Colonic mucosa (tissue), 4 donors: ENCODE data around the gene OR4K2. TPM values are rescaled to one million over a fixed set of nuclear protein-coding genes. Genes with fewer than 3 reads are reported as not detected.

Experiments used
- DNase-seq: peaks from one replicate; pipeline ENCODE4 v3.0.0-alpha.2; 2020
- H3K27ac ChIP-seq: fragments of 200-600 bp; one replicate; pipeline ENCODE4 v1.8.0; 2021
- H3K27me3 ChIP-seq: fragments of 200-600 bp; one replicate; pipeline ENCODE4 v1.8.0; 2021
- H3K36me3 ChIP-seq: fragments of 200-600 bp; one replicate; pipeline ENCODE4 v1.8.0; 2021
- H3K4me1 ChIP-seq: fragments of 200-600 bp; one replicate; pipeline ENCODE4 v1.8.0; 2021; ENCODE audit warnings: mild to moderate bottlenecking
- H3K4me3 ChIP-seq: fragments of 200-600 bp; one replicate; pipeline ENCODE4 v1.8.0; 2021
- H3K9ac ChIP-seq, 2 donors: one replicate each; pipeline ENCODE4 v1.7.0; 2013; ENCODE audit warnings: control low read depth in 2 of 2, low read depth in 2 of 2, low read length in 2 of 2
- H3K9me3 ChIP-seq: fragments of 200-600 bp; one replicate; pipeline ENCODE4 v1.8.0; 2021
- intact Hi-C: fragments of 100-400 bp; cut with DNase I; formaldehyde crosslinking; loops from one replicate; pipeline ENCODE4 v1.14.1; 2022
- total RNA-seq, 2 donors: library from RNA; stranded (reverse); fragmentation: NEBNext Ultra II Directional in 1 of 2; extraction: Animal tissue kit (Norgen Biotek cat#: 25700) in 1 of 2; gene quantifications; one replicate each; pipeline ENCODE4 v1.2.1, GENCODE V29; 2021
- TF ChIP-seq, protein P1 (sequence below): fragments of 200-600 bp; IDR thresholded peaks from one replicate; pipeline ENCODE4 v1.8.0; 2022; ENCODE audit warnings: antibody characterized with exemption, mild to moderate bottlenecking
- donor health status: healthy.
- donor health status: DM: no; HTN: no; CAD: no.
- donor health status: DM: no; HTN: no; CAD: no.

Gene OR4K2
- total RNA-seq, 2 donors from 2014 or later, result not detected

DNA sequence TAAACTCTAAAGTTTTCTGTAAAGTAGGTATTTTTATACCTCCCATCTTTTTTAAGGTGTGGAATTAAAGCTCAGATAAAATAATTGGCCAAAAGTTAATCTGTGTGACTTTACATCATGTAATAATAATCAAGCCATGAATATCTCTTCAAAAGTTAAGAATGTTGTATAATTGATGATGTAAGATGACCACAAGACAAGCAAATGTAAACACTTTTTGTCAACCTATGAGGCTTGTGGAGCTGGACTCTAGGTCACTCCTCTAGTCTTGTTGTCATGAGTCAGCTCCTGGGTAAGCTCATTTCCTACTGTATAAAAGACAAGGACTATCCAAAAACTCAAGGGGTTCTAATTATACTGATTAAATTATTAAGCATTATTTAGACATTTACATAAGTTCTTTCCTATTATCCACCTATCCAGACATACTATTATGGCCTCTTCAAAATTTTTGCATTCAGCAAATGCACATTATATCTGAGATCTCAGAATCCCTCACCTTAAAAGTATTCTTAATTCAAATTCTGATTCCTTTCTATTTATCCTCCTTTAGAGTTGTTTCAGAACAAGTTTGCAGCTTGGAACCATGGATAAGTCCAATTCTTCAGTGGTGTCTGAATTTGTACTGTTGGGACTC is 45.2 kb downstream of the OR4K2 start, which contains the start of gene OR4K5:
OR4K5 (plus strand) TSS at position 587 of the 637 bp plus-strand sequence; CDS start at position 587, 0 bp downstream.
- no peak within 1 kb of the TSS for H3K27ac ChIP-seq
- no peak within 1 kb of the TSS for H3K9ac ChIP-seq
- DNase-seq, result no peak
- H3K9me3 ChIP-seq, result peaks cover 5% of the 10 kb centered on the region
- H3K27me3 ChIP-seq, result no peaks in the 10 kb centered on the region
- H3K36me3 ChIP-seq, result no peaks in the 10 kb centered on the region
- no peaks in the 10 kb centered on the region for H3K4me1 ChIP-seq
- TF ChIP-seq, protein P1, sequence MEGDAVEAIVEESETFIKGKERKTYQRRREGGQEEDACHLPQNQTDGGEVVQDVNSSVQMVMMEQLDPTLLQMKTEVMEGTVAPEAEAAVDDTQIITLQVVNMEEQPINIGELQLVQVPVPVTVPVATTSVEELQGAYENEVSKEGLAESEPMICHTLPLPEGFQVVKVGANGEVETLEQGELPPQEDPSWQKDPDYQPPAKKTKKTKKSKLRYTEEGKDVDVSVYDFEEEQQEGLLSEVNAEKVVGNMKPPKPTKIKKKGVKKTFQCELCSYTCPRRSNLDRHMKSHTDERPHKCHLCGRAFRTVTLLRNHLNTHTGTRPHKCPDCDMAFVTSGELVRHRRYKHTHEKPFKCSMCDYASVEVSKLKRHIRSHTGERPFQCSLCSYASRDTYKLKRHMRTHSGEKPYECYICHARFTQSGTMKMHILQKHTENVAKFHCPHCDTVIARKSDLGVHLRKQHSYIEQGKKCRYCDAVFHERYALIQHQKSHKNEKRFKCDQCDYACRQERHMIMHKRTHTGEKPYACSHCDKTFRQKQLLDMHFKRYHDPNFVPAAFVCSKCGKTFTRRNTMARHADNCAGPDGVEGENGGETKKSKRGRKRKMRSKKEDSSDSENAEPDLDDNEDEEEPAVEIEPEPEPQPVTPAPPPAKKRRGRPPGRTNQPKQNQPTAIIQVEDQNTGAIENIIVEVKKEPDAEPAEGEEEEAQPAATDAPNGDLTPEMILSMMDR, result no peak
- H3K4me3 ChIP-seq, result no peak within 1 kb of the TSS
- intact Hi-C loops, result no loop called here

DNA sequence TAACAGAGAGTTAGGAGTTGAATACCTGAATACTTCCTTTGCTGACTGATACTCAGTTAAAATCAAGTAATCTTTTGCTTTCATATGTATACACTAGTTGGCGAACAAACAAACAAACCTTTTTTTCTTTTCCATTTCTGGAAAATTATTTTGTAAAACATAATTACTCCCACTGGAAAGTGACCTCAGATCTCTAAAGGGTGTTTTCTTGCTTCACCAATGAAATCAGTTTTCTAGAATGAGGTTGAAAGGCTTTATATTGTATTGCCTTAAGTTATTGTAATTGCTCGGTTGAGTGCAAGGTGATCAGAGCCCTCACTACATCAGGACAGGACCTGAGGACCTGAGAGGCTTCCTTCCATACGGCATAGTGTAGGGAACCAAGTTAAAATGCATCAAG is 55.7 kb downstream of the OR4K2 start, which contains the start of gene OR4K1:
OR4K1 (plus strand) TSS at position 301 of the 400 bp plus-strand sequence. CDS start 4,750 bp downstream, outside the sequence.
- H3K27me3 ChIP-seq, result no peaks in the 10 kb centered on the region
- TF ChIP-seq, protein P1, result no peak
- intact Hi-C loops, result no loop called here

More for the DNA sequence above, 55.7 kb downstream of the OR4K2 start, which contains the start of gene OR4K1:
- H3K9ac ChIP-seq, result no peak within 1 kb of the TSS
- H3K27ac ChIP-seq, result no peak within 1 kb of the TSS
- DNase-seq, result no peak
- H3K4me3 ChIP-seq, result no peak within 1 kb of the TSS
- H3K9me3 ChIP-seq, result no peaks in the 10 kb centered on the region
- H3K4me1 ChIP-seq, result no peaks in the 10 kb centered on the region
- H3K36me3 ChIP-seq, result no peaks in the 10 kb centered on the region

Other genes with a start within 250 kb of the OR4K2 start
- not detected for gene OR11H2, start 161.3 kb upstream of the OR4K2 start, total RNA-seq
- gene OR4Q3, start 131.6 kb upstream of the OR4K2 start, total RNA-seq, result not detected
- gene OR4M1, start 101.6 kb upstream of the OR4K2 start, total RNA-seq, result not detected
- gene OR4N2, start 71.4 kb upstream of the OR4K2 start, total RNA-seq, result not detected
- not detected for gene OR4K5, start 45.5 kb downstream of the OR4K2 start, total RNA-seq
- gene OR4K1, start 55.8 kb downstream of the OR4K2 start, total RNA-seq, result not detected
- gene OR4K15, start 100.4 kb downstream of the OR4K2 start, total RNA-seq, result not detected
- not detected for gene OR4Q2, start 127.0 kb downstream of the OR4K2 start, total RNA-seq
- not detected for gene OR4K14, start 144.2 kb downstream of the OR4K2 start, total RNA-seq
- gene OR4K13, start 160.9 kb downstream of the OR4K2 start, total RNA-seq, result not detected
- gene OR4L1, start 184.9 kb downstream of the OR4K2 start, total RNA-seq, result not detected
- gene OR4K17, start 235.6 kb downstream of the OR4K2 start, total RNA-seq, result not detected